Cardiac fibroblast (primary cell): ENCODE results near the gene PRCC.

Source experiments
- DNase-seq, 2 donors: peaks; one replicate each; pipeline versions ENCODE4 v3.0.0 to v3.0.0-alpha.2; 2010; ENCODE audit warnings: low read depth in 2 of 2
- H3K4me3 ChIP-seq, 2 donors: replicated peaks in 1 of 2; 1 replicate in 1 of 2; 2 replicates in 1 of 2; pipeline ENCODE4 v1.5.1; 2011; ENCODE audit warnings: low read depth in 2 of 2, low read length in 2 of 2, mild to moderate bottlenecking in 2 of 2, moderate library complexity in 1 of 2
- TF ChIP-seq, protein P1 (sequence below): IDR thresholded peaks from one replicate; pipeline ENCODE4 v1.5.1; 2011; ENCODE audit warnings: low read depth, mild to moderate bottlenecking, low read length, inconsistent platforms

Gene PRCC

DNA sequence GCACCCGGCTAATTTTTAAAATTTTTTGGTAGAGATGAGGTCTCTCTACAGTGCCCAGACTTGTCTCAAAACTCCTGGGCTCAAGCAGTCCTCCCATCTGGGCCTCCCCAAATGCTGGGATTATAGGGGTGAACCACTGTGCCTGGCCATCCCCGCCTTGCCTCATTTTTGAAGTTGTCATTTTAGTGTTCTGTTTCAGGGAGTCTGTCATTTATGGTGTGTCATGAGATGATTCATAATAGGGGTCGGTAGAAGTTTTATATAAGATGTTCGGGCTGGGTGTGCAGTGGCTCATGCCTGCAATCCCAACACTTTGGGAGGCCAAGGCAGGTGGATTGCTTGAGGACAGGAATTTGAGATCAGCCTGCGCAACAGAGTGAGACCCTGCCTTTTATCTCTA is 8.5 kb downstream of the PRCC start:
- H3K4me3 ChIP-seq = no peak overlapping the region
- TF ChIP-seq, protein P1, sequence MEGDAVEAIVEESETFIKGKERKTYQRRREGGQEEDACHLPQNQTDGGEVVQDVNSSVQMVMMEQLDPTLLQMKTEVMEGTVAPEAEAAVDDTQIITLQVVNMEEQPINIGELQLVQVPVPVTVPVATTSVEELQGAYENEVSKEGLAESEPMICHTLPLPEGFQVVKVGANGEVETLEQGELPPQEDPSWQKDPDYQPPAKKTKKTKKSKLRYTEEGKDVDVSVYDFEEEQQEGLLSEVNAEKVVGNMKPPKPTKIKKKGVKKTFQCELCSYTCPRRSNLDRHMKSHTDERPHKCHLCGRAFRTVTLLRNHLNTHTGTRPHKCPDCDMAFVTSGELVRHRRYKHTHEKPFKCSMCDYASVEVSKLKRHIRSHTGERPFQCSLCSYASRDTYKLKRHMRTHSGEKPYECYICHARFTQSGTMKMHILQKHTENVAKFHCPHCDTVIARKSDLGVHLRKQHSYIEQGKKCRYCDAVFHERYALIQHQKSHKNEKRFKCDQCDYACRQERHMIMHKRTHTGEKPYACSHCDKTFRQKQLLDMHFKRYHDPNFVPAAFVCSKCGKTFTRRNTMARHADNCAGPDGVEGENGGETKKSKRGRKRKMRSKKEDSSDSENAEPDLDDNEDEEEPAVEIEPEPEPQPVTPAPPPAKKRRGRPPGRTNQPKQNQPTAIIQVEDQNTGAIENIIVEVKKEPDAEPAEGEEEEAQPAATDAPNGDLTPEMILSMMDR = no peak
- no peak for DNase-seq

- no peak for DNase-seq
- TF ChIP-seq, protein P1 = no peak
- H3K4me3 ChIP-seq = no peak overlapping the region
These were observed 9.6 kb downstream of the PRCC start for GRCh38 chr1:156776942-156777341.

GRCh38 chr1:156777573-156777972 is 10.2 kb downstream of the PRCC start:
- TF ChIP-seq, protein P1 = no peak

GRCh38 chr1:156781585-156782186 is 14.4 kb downstream of the PRCC start:
- TF ChIP-seq, protein P1 = no peak
- DNase-seq = peak; percentile 59 to 60
- H3K4me3 ChIP-seq = no peak overlapping the region

More at GRCh38 chr1:156777573-156777972, 10.2 kb downstream of the PRCC start:
- H3K4me3 ChIP-seq = no peak overlapping the region
- no peak for DNase-seq

DNA sequence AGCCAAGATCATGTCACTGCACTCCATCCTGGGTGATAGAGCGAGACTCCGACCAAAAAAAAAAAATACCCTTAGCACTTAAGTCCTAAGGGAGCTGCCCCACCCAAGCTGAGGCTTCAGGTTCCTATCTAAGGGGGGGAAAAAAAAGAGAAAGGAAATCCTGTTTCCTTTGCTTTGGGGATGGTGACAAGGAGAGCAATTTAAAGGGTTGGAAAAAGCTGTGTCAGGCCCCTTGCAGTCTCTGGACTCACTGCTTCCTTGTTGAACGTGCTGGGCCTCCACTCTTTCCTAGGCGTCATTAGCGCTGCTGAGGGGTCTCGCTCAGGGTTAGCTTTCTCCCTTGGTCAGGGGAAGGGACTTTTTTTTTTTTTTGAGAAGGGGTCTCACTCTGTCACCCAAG is 18.1 kb downstream of the PRCC start:
- TF ChIP-seq, protein P1 = no peak
- no peak overlapping the region for H3K4me3 ChIP-seq
- DNase-seq = no peak

DNA sequence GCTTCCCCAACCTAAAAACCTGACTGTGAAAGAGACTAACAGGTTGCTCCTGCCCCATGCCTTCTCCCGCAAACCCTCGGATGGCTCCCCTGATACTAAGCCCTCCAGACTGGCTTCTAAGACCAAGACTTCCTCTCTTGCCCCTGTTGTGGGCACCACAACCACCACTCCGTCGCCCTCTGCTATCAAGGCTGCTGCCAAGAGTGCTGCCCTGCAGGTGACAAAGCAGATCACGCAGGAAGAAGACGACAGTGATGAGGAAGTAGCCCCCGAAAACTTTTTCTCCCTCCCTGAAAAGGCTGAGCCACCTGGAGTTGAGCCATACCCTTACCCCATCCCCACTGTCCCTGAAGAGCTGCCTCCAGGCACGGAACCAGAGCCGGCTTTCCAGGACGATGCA is 19.3 kb downstream of the PRCC start:
- TF ChIP-seq, protein P1 = no peak
- DNase-seq = no peak
- H3K4me3 ChIP-seq = no peak overlapping the region

DNA sequence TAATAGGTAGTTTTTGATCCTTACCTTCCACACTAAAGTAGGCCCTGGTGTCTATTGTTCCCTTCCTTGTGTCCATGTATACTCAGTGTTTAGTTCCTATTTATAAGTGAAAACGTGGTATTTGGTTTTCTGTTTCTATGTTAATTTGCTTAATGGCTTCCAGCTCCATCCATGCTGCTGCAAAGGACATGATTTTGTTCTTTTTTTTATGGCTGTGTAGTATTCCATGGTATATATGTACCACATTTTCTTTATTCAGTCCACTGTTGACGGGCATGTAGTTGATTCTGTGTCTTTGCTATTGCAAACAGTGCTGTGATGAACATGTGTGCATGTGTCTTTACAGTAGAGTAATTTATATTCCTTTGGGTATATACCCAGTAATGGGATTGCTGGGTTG is 20.8 kb downstream of the PRCC start:
- no peak for DNase-seq
- TF ChIP-seq, protein P1 = no peak
- H3K4me3 ChIP-seq = no peak overlapping the region
